Nucleus accumbens (tissue), 56 donors: ENCODE data around the gene WDR70.
"Not testable (repeated sequence)": the region's sequence is repeated elsewhere in the genome, so short reads cannot be mapped to it uniquely, and the experiment has no call there.

Experiments used
- DNase-seq, 56 donors: peaks; one replicate each; lab custom pipeline; 2025; lab: John Stamatoyannopoulos, UW

The WDR70 gene

GRCh38 chr5:37379100-37379628 is at the start of gene WDR70:
Gene WDR70 (plus strand): TSS chr5:37379318. CDS start chr5:37379368, 50 bp downstream.
- peak; percentile 19 to 90 (median 80) for DNase-seq

GRCh38 chr5:37334754-37335153 is 44.4 kb upstream of the WDR70 start:
- not testable (repeated sequence) for DNase-seq

- not testable (repeated sequence) for DNase-seq
Measured at GRCh38 chr5:37342741-37343140, 36.4 kb upstream of the WDR70 start.

- DNase-seq: no peak
Measured at GRCh38 chr5:37355161-37355560, 24.0 kb upstream of the WDR70 start.

- no peak for DNase-seq
Measured at GRCh38 chr5:37370550-37370863, 8.6 kb upstream of the WDR70 start.

GRCh38 chr5:37370864-37371726 is 8.0 kb upstream of the WDR70 start, which contains the start of gene NUP155:
Gene NUP155 (minus strand): TSS chr5:37371106. CDS start chr5:37370977, 129 bp downstream.
- DNase-seq: peak; percentile 32 to 96 (median 90)

- no peak for DNase-seq
Measured at GRCh38 chr5:37375091-37375490, 4.0 kb upstream of the WDR70 start.

GRCh38 chr5:37378066-37378465 is 1.1 kb upstream of the WDR70 start:
- DNase-seq: not testable (repeated sequence)

GRCh38 chr5:37391591-37391990 is 12.5 kb downstream of the WDR70 start:
- no peak for DNase-seq

- no peak for DNase-seq
Measured at GRCh38 chr5:37396352-37396751, 17.2 kb downstream of the WDR70 start.

- no peak for DNase-seq
Measured at GRCh38 chr5:37400501-37400900, 21.4 kb downstream of the WDR70 start.

GRCh38 chr5:37412515-37412914 is 33.4 kb downstream of the WDR70 start:
- no peak for DNase-seq

- DNase-seq: not testable (repeated sequence)
Measured at GRCh38 chr5:37415456-37415855, 36.3 kb downstream of the WDR70 start.

- no peak for DNase-seq
Measured at GRCh38 chr5:37417347-37417746, 38.2 kb downstream of the WDR70 start.

- DNase-seq: no peak
Measured at GRCh38 chr5:37424441-37424840, 45.3 kb downstream of the WDR70 start.

GRCh38 chr5:37428044-37428443 is 48.9 kb downstream of the WDR70 start:
- DNase-seq: no peak

- no peak for DNase-seq
Measured at GRCh38 chr5:37435261-37435660, 56.1 kb downstream of the WDR70 start.

- no peak for DNase-seq
Measured at GRCh38 chr5:37436146-37436934, 57.2 kb downstream of the WDR70 start.

GRCh38 chr5:37437711-37438110 is 58.6 kb downstream of the WDR70 start:
- no peak for DNase-seq

- DNase-seq: not testable (repeated sequence)
Measured at GRCh38 chr5:37445783-37446182, 66.7 kb downstream of the WDR70 start.

- no peak for DNase-seq
Measured at GRCh38 chr5:37448941-37449340, 69.8 kb downstream of the WDR70 start.
